ENCODE data around the gene PCNX1.

DNA sequence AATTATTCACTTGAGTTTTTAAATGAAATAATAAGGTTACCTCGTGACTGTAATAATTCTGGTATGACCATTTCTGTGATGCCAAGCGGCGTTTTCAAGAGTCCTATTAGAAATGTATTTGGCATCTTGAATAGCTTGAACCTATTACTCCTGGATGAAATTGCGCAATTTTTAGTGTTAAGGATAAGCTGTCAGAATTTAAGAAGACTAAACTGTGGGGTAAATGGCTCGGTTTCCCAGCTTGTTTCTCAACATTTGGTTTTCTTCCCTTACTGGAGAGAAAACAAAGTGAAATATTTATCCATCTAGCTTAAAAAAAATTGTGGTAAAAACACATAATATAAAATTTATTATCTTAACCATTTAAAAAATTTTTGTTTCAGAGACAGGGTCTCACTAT, 26.8 kb downstream of the PCNX1 start:
- TF ChIP-seq POLR2AphosphoS5 (IDR thresholded peaks at IDR 0.05; ENCODE audit: low read depth): no peak
- TF ChIP-seq, protein P1, sequence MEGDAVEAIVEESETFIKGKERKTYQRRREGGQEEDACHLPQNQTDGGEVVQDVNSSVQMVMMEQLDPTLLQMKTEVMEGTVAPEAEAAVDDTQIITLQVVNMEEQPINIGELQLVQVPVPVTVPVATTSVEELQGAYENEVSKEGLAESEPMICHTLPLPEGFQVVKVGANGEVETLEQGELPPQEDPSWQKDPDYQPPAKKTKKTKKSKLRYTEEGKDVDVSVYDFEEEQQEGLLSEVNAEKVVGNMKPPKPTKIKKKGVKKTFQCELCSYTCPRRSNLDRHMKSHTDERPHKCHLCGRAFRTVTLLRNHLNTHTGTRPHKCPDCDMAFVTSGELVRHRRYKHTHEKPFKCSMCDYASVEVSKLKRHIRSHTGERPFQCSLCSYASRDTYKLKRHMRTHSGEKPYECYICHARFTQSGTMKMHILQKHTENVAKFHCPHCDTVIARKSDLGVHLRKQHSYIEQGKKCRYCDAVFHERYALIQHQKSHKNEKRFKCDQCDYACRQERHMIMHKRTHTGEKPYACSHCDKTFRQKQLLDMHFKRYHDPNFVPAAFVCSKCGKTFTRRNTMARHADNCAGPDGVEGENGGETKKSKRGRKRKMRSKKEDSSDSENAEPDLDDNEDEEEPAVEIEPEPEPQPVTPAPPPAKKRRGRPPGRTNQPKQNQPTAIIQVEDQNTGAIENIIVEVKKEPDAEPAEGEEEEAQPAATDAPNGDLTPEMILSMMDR (IDR thresholded peaks at IDR 0.05; ENCODE audit: insufficient read depth, low read length): no peak
- no peak for TF ChIP-seq GABPA (IDR thresholded peaks at IDR 0.05; ENCODE audit: low read depth)
